ENCODE data around the gene NDOR1. TPM values are rescaled to one million over a fixed set of nuclear protein-coding genes. Genes with fewer than 3 reads are reported as not detected.

The NDOR1 gene
- polyA plus RNA-seq, 2 of the 4 experiments (the other 2 are of a cell fraction) = 5.6 to 19.5 TPM

DNA sequence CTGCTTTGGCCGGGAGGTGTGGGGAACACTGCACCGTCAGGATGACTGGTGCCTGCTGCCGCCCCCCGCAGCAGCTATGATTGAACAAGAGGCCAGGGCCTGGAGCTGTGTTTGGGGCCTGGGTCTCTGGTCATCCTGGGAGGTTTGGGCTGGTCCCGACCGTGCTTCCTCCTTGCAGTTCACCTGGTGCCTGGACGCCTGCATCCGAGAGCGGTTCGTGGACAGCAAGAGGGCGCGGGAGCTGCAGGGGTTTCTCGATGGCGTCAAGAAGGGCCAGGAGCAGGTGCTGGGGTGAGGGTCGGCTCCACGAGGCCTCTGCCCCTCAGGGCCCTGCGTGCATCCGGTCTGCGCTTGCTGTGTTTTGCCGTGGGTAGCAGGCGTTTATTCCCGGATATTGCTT lies 58.6 kb downstream of the NDOR1 start:
- Histone ChIP-seq H3K9me3 (no peaks in the 10 kb centered on the region), H3K4me1 (peaks cover 15% of the 10 kb centered on the region), H3K4me3 (no peak overlapping the region), H3K4me2 (no peak overlapping the region), H3K27ac (no peak overlapping the region)
- CTCF ChIA-PET = interaction anchor here (1.1 to 17.1 kb wide), 6 partner anchors 9 to 75 kb away, joined by 3 to 236 read pairs (median 4); partner anchors contain the start of gene TUBB4B
- DNase-seq (ENCODE audit: low read depth in 1 of 2, low spot score in 1 of 2) (no peak), ATAC-seq (no peak), FAIRE-seq (no peak)
- POLR2A ChIA-PET = interaction anchor here (0.9 kb wide), 1 partner anchor 23 kb away, joined by 3 read pairs; no protein-coding TSS in a partner anchor
- no peak for TF ChIP-seq NFE2L2 (conservative IDR thresholded peaks at IDR 0.05; ENCODE audit: low read length)
- TF ChIP-seq ZC3H11A (IDR thresholded peaks at IDR 0.05) = no peak
- TF ChIP-seq, protein P1, sequence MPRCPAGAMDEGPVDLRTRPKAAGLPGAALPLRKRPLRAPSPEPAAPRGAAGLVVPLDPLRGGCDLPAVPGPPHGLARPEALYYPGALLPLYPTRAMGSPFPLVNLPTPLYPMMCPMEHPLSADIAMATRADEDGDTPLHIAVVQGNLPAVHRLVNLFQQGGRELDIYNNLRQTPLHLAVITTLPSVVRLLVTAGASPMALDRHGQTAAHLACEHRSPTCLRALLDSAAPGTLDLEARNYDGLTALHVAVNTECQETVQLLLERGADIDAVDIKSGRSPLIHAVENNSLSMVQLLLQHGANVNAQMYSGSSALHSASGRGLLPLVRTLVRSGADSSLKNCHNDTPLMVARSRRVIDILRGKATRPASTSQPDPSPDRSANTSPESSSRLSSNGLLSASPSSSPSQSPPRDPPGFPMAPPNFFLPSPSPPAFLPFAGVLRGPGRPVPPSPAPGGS (IDR thresholded peaks at IDR 0.05) = no peak
- TF ChIP-seq, protein P2, sequence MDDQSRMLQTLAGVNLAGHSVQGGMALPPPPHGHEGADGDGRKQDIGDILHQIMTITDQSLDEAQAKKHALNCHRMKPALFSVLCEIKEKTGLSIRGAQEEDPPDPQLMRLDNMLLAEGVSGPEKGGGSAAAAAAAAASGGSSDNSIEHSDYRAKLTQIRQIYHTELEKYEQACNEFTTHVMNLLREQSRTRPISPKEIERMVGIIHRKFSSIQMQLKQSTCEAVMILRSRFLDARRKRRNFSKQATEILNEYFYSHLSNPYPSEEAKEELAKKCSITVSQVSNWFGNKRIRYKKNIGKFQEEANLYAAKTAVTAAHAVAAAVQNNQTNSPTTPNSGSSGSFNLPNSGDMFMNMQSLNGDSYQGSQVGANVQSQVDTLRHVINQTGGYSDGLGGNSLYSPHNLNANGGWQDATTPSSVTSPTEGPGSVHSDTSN (IDR thresholded peaks at IDR 0.05) = no peak
- WGBS (ENCODE audit: missing lambda C conversion rate) = 95% methylated on average over 21 of the region's 22 CpGs

DNA sequence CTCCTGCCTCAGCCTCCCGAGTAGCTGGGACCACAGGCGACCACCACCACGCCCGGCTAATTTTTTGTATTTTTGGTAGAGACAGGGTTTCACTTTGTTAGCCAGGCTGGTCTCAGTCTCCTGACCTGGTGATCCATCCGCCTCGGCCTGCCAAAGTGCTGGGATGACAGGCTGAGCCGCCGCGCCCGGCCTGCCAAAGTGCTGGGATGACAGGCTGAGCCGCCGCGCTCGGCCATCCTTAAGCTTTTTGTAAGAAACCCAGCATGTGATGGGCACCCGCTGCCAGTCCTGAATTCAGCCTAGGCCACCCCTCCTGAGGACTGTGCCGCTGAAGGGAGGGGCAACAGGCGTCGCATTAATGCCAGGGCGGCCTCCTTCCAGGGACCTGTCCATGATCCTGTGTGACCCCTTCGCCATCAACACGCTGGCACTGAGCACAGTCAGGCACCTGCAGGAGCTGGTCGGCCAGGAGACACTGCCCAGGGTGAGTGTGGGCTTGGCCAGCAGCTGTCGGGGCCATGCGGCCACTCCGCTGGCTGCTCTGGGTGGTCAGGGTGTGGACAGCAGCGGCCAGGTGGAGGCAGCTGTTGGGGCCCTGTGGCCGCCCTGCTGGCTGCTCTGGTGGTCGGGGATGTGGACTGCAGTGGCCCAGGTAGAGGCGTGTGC lies 60.1 kb downstream of the NDOR1 start:
- TF ChIP-seq HOXB13 (CRISPR knock-in tag; IDR thresholded peaks at IDR 0.05; ENCODE audit: low read depth) (no peak), POLR2A (IDR thresholded peaks at IDR 0.05; ENCODE audit: low read length) (no peak), RNF2 (IDR thresholded peaks at IDR 0.05; ENCODE audit: borderline replicate concordance, low read depth) (no peak), CEBPB (IDR thresholded peaks at IDR 0.05) (no peak), CBX8 (IDR thresholded peaks at IDR 0.05) (no peak), RARB (CRISPR knock-in tag; IDR thresholded peaks at IDR 0.05) (no peak)
- TF ChIP-seq, protein P3, sequence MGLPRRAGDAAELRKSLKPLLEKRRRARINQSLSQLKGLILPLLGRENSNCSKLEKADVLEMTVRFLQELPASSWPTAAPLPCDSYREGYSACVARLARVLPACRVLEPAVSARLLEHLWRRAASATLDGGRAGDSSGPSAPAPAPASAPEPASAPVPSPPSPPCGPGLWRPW (IDR thresholded peaks at IDR 0.05) = no peak
- H3K4me1 ChIP-seq = peaks cover 22% of the 10 kb centered on the region
- WGBS (ENCODE audit: missing lambda C conversion rate) = 94% methylated on average over 29 of the region's 29 CpGs
- FAIRE-seq (no peak), DNase-seq (ENCODE audit: low read depth in 1 of 2, low spot score in 1 of 2) (no peak), ATAC-seq (no peak; a peak in 1 of 6 replicates)
- H3K4me2 ChIP-seq = no peak overlapping the region
- CTCF ChIA-PET = interaction anchor here (1.3 to 17.1 kb wide), 6 partner anchors 7 to 77 kb away, joined by 3 to 236 read pairs (median 10); partner anchors contain the start of genes TOR4A and TUBB4B
- POLR2A ChIA-PET = interaction anchor here (1.0 kb wide), 1 partner anchor 11 kb away, joined by 3 read pairs; the partner anchor contains the start of gene NELFB
- no peak overlapping the region for H3K4me3 ChIP-seq
- no peak overlapping the region for H3K27ac ChIP-seq
- H3K9me3 ChIP-seq = no peaks in the 10 kb centered on the region

DNA sequence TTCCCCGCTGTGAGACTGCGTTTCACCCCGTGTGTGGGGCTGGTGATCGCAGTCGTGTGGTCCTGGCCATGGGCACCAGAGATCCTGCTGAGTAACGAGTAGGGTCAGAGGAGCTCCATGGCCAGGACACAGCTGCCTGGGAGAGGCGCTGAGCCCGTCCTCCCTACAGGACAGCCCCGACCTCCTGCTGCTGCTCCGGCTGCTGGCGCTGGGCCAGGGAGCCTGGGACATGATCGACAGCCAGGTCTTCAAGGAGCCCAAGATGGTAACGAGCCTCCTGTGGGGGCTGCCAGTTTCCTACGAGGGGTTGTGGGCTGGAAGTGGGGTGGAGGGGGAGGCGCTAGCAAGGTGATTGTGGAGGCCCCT lies 60.6 kb downstream of the NDOR1 start:
- Histone ChIP-seq H3K4me1 (peaks cover 22% of the 10 kb centered on the region), H3K4me2 (no peak overlapping the region), H3K9me3 (no peaks in the 10 kb centered on the region), H3K27ac (no peak overlapping the region), H3K4me3 (no peak overlapping the region)
- ChIA-PET POLR2A (no interaction called here), CTCF (interaction anchor here (1.3 to 17.1 kb wide), 5 partner anchors 10 to 24 kb away, joined by 3 to 236 read pairs (median 6); partner anchors contain the start of genes TOR4A and TUBB4B)
- no peak for ATAC-seq
- FAIRE-seq = no peak
- TF ChIP-seq PHF8 (IDR thresholded peaks at IDR 0.05; ENCODE audit: borderline replicate concordance, low read depth) = no peak
- no peak for TF ChIP-seq ZC3H11A (IDR thresholded peaks at IDR 0.05)
- TF ChIP-seq, protein P4, sequence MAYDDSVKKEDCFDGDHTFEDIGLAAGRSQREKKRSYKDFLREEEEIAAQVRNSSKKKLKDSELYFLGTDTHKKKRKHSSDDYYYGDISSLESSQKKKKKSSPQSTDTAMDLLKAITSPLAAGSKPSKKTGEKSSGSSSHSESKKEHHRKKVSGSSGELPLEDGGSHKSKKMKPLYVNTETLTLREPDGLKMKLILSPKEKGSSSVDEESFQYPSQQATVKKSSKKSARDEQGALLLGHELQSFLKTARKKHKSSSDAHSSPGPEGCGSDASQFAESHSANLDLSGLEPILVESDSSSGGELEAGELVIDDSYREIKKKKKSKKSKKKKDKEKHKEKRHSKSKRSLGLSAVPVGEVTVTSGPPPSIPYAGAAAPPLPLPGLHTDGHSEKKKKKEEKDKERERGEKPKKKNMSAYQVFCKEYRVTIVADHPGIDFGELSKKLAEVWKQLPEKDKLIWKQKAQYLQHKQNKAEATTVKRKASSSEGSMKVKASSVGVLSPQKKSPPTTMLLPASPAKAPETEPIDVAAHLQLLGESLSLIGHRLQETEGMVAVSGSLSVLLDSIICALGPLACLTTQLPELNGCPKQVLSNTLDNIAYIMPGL (CRISPR knock-in tag; IDR thresholded peaks at IDR 0.05; ENCODE audit: borderline replicate concordance) = no peak
- no peak for TF ChIP-seq HOXB13 (CRISPR knock-in tag; IDR thresholded peaks at IDR 0.05; ENCODE audit: low read depth)
- TF ChIP-seq, protein P5, sequence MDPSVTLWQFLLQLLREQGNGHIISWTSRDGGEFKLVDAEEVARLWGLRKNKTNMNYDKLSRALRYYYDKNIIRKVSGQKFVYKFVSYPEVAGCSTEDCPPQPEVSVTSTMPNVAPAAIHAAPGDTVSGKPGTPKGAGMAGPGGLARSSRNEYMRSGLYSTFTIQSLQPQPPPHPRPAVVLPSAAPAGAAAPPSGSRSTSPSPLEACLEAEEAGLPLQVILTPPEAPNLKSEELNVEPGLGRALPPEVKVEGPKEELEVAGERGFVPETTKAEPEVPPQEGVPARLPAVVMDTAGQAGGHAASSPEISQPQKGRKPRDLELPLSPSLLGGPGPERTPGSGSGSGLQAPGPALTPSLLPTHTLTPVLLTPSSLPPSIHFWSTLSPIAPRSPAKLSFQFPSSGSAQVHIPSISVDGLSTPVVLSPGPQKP (IDR thresholded peaks at IDR 0.05; ENCODE audit: low read depth, low read length) = no peak
- TF ChIP-seq FOSL2 (IDR thresholded peaks at IDR 0.05) = no peak
- no peak for TF ChIP-seq FOSL2 (CRISPR knock-in tag; IDR thresholded peaks at IDR 0.05)
- TF ChIP-seq ZSCAN20 (CRISPR knock-in tag; IDR thresholded peaks at IDR 0.05) = no peak
- no peak for TF ChIP-seq RARB (CRISPR knock-in tag; IDR thresholded peaks at IDR 0.05)
- no peak for TF ChIP-seq NPAS2 (CRISPR knock-in tag; IDR thresholded peaks at IDR 0.05; ENCODE audit: borderline replicate concordance)
- TF ChIP-seq BHLHE40 (IDR thresholded peaks at IDR 0.05; ENCODE audit: low read depth, low read length) = no peak
- no peak for TF ChIP-seq RNF2 (IDR thresholded peaks at IDR 0.05; ENCODE audit: borderline replicate concordance, low read depth)
- TF ChIP-seq JUNB (IDR thresholded peaks at IDR 0.05) = no peak
- TF ChIP-seq KDM5A (IDR thresholded peaks at IDR 0.05) = no peak
- DNase-seq (ENCODE audit: low read depth in 1 of 2, low spot score in 1 of 2) = no peak
- WGBS (ENCODE audit: missing lambda C conversion rate) = 95% methylated on average over 15 of the region's 15 CpGs
